Measurements from ENCODE around the gene KPNA6.
"Not testable (repeated sequence)": the region's sequence is repeated elsewhere in the genome, so short reads cannot be mapped to it uniquely, and the experiment has no call there.

The KPNA6 gene

GRCh38 chr1:32127409-32128198 lies 19.7 kb downstream of the KPNA6 start:
- H3K4me3 ChIP-seq (ENCODE audit: low read length): no peak overlapping the region
- no peak for TF ChIP-seq CTCF (conservative IDR thresholded peaks at IDR 0.05; ENCODE audit: low read depth, low read length)
- DNase-seq (ENCODE audit: low read depth): no peak

- no peak for TF ChIP-seq CTCF (conservative IDR thresholded peaks at IDR 0.05; ENCODE audit: low read depth, low read length)
- H3K4me3 ChIP-seq (ENCODE audit: low read length): no peak overlapping the region
- no peak for DNase-seq (ENCODE audit: low read depth)
Observed at GRCh38 chr1:32128479-32128878, 20.6 kb downstream of the KPNA6 start.

- no peak overlapping the region for H3K4me3 ChIP-seq (ENCODE audit: low read length)
- no peak for TF ChIP-seq CTCF (conservative IDR thresholded peaks at IDR 0.05; ENCODE audit: low read depth, low read length)
- DNase-seq (ENCODE audit: low read depth): no peak
Observed at GRCh38 chr1:32128964-32129363, 21.1 kb downstream of the KPNA6 start.

- not testable (repeated sequence) for H3K4me3 ChIP-seq (ENCODE audit: low read length); DNase-seq (ENCODE audit: low read depth)
Observed at GRCh38 chr1:32133950-32134280, 26.1 kb downstream of the KPNA6 start.

GRCh38 chr1:32137111-32137510 lies 29.3 kb downstream of the KPNA6 start:
- TF ChIP-seq CTCF (conservative IDR thresholded peaks at IDR 0.05; ENCODE audit: low read depth, low read length): no peak
- no peak for DNase-seq (ENCODE audit: low read depth)
- no peak overlapping the region for H3K4me3 ChIP-seq (ENCODE audit: low read length)

GRCh38 chr1:32138965-32139364 lies 31.1 kb downstream of the KPNA6 start:
- DNase-seq (ENCODE audit: low read depth): no peak
- no peak overlapping the region for H3K4me3 ChIP-seq (ENCODE audit: low read length)
- TF ChIP-seq CTCF (conservative IDR thresholded peaks at IDR 0.05; ENCODE audit: low read depth, low read length): no peak

GRCh38 chr1:32142446-32143301 lies 34.8 kb downstream of the KPNA6 start:
- no peak for DNase-seq (ENCODE audit: low read depth)
- no peak for TF ChIP-seq CTCF (conservative IDR thresholded peaks at IDR 0.05; ENCODE audit: low read depth, low read length)
- no peak overlapping the region for H3K4me3 ChIP-seq (ENCODE audit: low read length)

GRCh38 chr1:32143302-32143695 lies 35.4 kb downstream of the KPNA6 start:
- not testable (repeated sequence) for DNase-seq (ENCODE audit: low read depth); H3K4me3 ChIP-seq (ENCODE audit: low read length)
